HepG2 (cell line): ENCODE measurements around the gene RASA1. TPM values are rescaled to one million over a fixed set of nuclear protein-coding genes. Genes with fewer than 3 reads are reported as not detected.

Experiments used
- ATAC-seq: fragments of 200-7000 bp; cut with Tn5 transposase; 3 replicates; pipeline ENCODE4 v1.9.1; 2020; ENCODE audit warnings: mild to moderate bottlenecking, moderate library complexity
- BruUV-seq: library from RNA; stranded (reverse); fragments of 400-500 nt; replicated peaks from 2 replicates; lab custom pipeline; 2021; lab: Mats Ljungman, UMichigan
- CTCF ChIA-PET: fragments of 300-600 bp; formaldehyde crosslinking; extraction: SDS; loops from one replicate; lab custom pipeline; 2021; ENCODE audit warnings: low total read pairs, inconsistent platforms, low intra/inter-chr PET ratio; lab: Yijun Ruan, JAX
- POLR2A ChIA-PET: fragments of 350-600 bp; sonication (Branson Sonifier 250); formaldehyde crosslinking; loops from one replicate; lab custom pipeline; 2020; ENCODE audit warnings: antibody characterized with exemption, inconsistent platforms; lab: Yijun Ruan, JAX
- DNase-seq: peaks from one replicate; pipeline ENCODE4 v3.0.0-alpha.2; 2015; ENCODE audit warnings: low spot score
- FAIRE-seq: peaks from 3 replicates; lab custom pipeline; 2011; peaks lifted over from hg19 to GRCh38; lab: Jason Lieb, UNC
- H2AFZ ChIP-seq: one replicate; pipeline ENCODE4 v1.6.1; 2011; ENCODE audit warnings: low read length, inconsistent platforms
- H3K27ac ChIP-seq: fragments of 300-600 bp; 3 replicates; pipeline ENCODE4 v1.8.0; 2011; ENCODE audit warnings: mixed run types, mild to moderate bottlenecking, mixed read lengths, low read length, inconsistent platforms; ENCODE audit not compliant: insufficient read depth; ENCODE audit errors: extremely low read length
- H3K27me3 ChIP-seq, 2 experiments: fragments of 200-600 bp in 1 of 2; 2 replicates in 1 of 2; 3 replicates in 1 of 2; pipeline versions ENCODE4 v1.6.0 to v1.8.0; 2011; ENCODE audit warnings: low read length in 2 of 2, mild to moderate bottlenecking in 2 of 2, moderate library complexity in 2 of 2, inconsistent platforms in 1 of 2; ENCODE audit not compliant: insufficient read depth in 2 of 2, control insufficient read depth in 1 of 2
- H3K36me3 ChIP-seq, 2 experiments: fragments of 200-600 bp in 1 of 2; replicated peaks in 1 of 2; 2 replicates in 1 of 2; 3 replicates in 1 of 2; pipeline versions ENCODE4 v1.5.1 to v1.8.0; 2011; ENCODE audit warnings: low read length in 2 of 2, inconsistent platforms in 1 of 2; ENCODE audit not compliant: insufficient read depth in 2 of 2, control insufficient read depth in 1 of 2
- H3K4me1 ChIP-seq: 2 replicates; pipeline ENCODE4 v1.5.1; 2012; ENCODE audit warnings: low read length, inconsistent platforms; ENCODE audit not compliant: insufficient read depth
- H3K4me2 ChIP-seq: 2 replicates; pipeline ENCODE4 v1.6.0; 2011; ENCODE audit warnings: low read depth, low read length, inconsistent platforms
- H3K4me3 ChIP-seq, 3 experiments: fragments of 200-600 bp in 1 of 3; sonication (generic), shearing (Covaris generic) in 1 of 3; replicated peaks in 1 of 3; 2 replicates each; pipeline ENCODE4 v1.5.1; 2011 to 2016; ENCODE audit warnings: low read length in 3 of 3, inconsistent platforms in 2 of 3, low read depth in 2 of 3, mild to moderate bottlenecking in 2 of 3, control low read depth in 1 of 3, mixed read lengths in 1 of 3; ENCODE audit not compliant: insufficient read depth in 1 of 3
- H3K79me2 ChIP-seq: one replicate; pipeline ENCODE4 v1.6.1; 2011; ENCODE audit warnings: low read length, inconsistent platforms; ENCODE audit not compliant: insufficient read depth
- H3K9ac ChIP-seq: 2 replicates; pipeline ENCODE4 v1.6.0; 2011; ENCODE audit warnings: mild to moderate bottlenecking, low read depth, low read length, inconsistent platforms; ENCODE audit not compliant: insufficient read depth
- H3K9me3 ChIP-seq: 2 replicates; pipeline ENCODE4 v1.5.1; 2012; ENCODE audit warnings: mild to moderate bottlenecking, low read length
- H4K20me1 ChIP-seq: 2 replicates; pipeline ENCODE4 v1.6.0; 2011; ENCODE audit warnings: inconsistent platforms, mild to moderate bottlenecking, low read length, moderate library complexity; ENCODE audit not compliant: insufficient read depth
- ATF7-NPFF ChIP-seq: sonication (generic); formaldehyde crosslinking; IDR thresholded peaks from 2 replicates; pipeline ENCODE4 v1.8.1; 2023; ENCODE audit warnings: mild to moderate bottlenecking, low read depth, missing genetic modification reagents, moderate library complexity
- ATM ChIP-seq: fragments of 450-650 bp; IDR thresholded peaks from 2 replicates; pipeline ENCODE4 v1.7.1; 2017; ENCODE audit warnings: mild to moderate bottlenecking, borderline replicate concordance
- BHLHE40 ChIP-seq: IDR thresholded peaks from 2 replicates; pipeline ENCODE4 v1.6.1; 2011; ENCODE audit warnings: low read length, improper control_type of control experiment
- HHEX ChIP-seq: IDR thresholded peaks from 2 replicates; pipeline ENCODE4 v1.6.1; 2016; ENCODE audit warnings: control low read depth
- HOXA9 ChIP-seq: sonication (generic); formaldehyde crosslinking; IDR thresholded peaks from 2 replicates; pipeline ENCODE4 v1.8.1; 2022; ENCODE audit warnings: missing genetic modification reagents, mild to moderate bottlenecking, moderate library complexity, borderline replicate concordance
- KDM4B ChIP-seq: sonication (generic); formaldehyde crosslinking; IDR thresholded peaks from 2 replicates; pipeline ENCODE4 v1.4.0; 2020; ENCODE audit warnings: missing genetic modification reagents
- PPARG ChIP-seq: conservative IDR thresholded peaks from 2 replicates; pipeline ENCODE4 v1.6.1; 2016; ENCODE audit warnings: missing biosample characterization, missing genetic modification reagents
- SSRP1 ChIP-seq: IDR thresholded peaks from 2 replicates; pipeline ENCODE4 v1.6.1; 2016; ENCODE audit warnings: control low read depth
- THAP7 ChIP-seq: sonication (generic); formaldehyde crosslinking; IDR thresholded peaks from 2 replicates; pipeline ENCODE4 v1.8.1; 2023; ENCODE audit warnings: mild to moderate bottlenecking, missing genetic modification reagents
- ZBTB26 ChIP-seq: IDR thresholded peaks from 2 replicates; pipeline ENCODE4 v1.6.1; 2016; ENCODE audit warnings: missing compliant biosample characterization, missing genetic modification reagents, borderline replicate concordance
- ZBTB42 ChIP-seq: sonication (generic); formaldehyde crosslinking; IDR thresholded peaks from 2 replicates; pipeline ENCODE4 v1.5.0; 2020; ENCODE audit warnings: mild to moderate bottlenecking, missing genetic modification reagents
- ZFX ChIP-seq: sonication (generic); formaldehyde crosslinking; IDR thresholded peaks from 2 replicates; pipeline ENCODE4 v1.4.0; 2020; ENCODE audit warnings: mild to moderate bottlenecking, low read depth, missing genetic modification reagents, moderate library complexity
- ZNF160 ChIP-seq: sonication (generic); formaldehyde crosslinking; IDR thresholded peaks from 2 replicates; pipeline ENCODE4 v1.8.0; 2022; ENCODE audit warnings: mild to moderate bottlenecking, inconsistent platforms, missing genetic modification reagents
- ZNF605 ChIP-seq: sonication (generic); formaldehyde crosslinking; IDR thresholded peaks from 2 replicates; pipeline ENCODE4 v1.8.0; 2022; ENCODE audit warnings: mild to moderate bottlenecking, missing genetic modification reagents
- in situ Hi-C: cut with HindIII; loops from 2 replicates; pipeline ENCODE4 v1.10.0; 2017; ENCODE audit warnings: low pct_unique_long_range_greater_than_20kb; ENCODE audit not compliant: extremely low pct_ligation_motif_present
- intact Hi-C: fragments of 100-400 bp; cut with micrococcal nuclease; formaldehyde crosslinking; loops from one replicate; pipeline ENCODE4 v1.10.0; 2022; ENCODE audit not compliant: unreplicated experiment
- polyA plus RNA-seq, 8 experiments: library from polyadenylated mRNA; depleted of rRNA in 3 of 8; stranded (reverse) in 7 of 8; unstranded in 1 of 8; fragments of >200 nt; fragmentation: Illumina TruSeq in 4 of 8; extraction: Trizol in 4 of 8; gene quantifications; 2 replicates each; pipeline versions ENCODE4 v1.2.1 to v1.2.3, GENCODE V29; 2011 to 2016; ENCODE audit warnings: low read depth in 4 of 8, missing spikeins in 1 of 8, mixed read lengths in 1 of 8; ENCODE audit not compliant: insufficient read depth in 1 of 8
- total RNA-seq, 5 experiments: library from RNA; depleted of rRNA; stranded (reverse); fragments of >200 nt; fragmentation: Illumina TruSeq; extraction: Trizol; gene quantifications; 2 replicates each; pipeline ENCODE4 v1.2.3, GENCODE V29; 2016; ENCODE audit warnings: low read depth in 1 of 5
- TF ChIP-seq, protein P1 (sequence below): IDR thresholded peaks from 2 replicates; pipeline ENCODE4 v1.6.1; 2012; ENCODE audit warnings: low read depth, low read length, improper control_type of control experiment
- TF ChIP-seq, protein P2 (sequence below), 2 experiments: IDR thresholded peaks; 2 replicates each; pipeline ENCODE4 v1.6.1; 2011 to 2012; ENCODE audit warnings: low read length in 2 of 2, borderline replicate concordance in 1 of 2, low read depth in 1 of 2, mild to moderate bottlenecking in 1 of 2, moderate library complexity in 1 of 2
- TF ChIP-seq, protein P3 (sequence below): sonication (generic); formaldehyde crosslinking; IDR thresholded peaks from 2 replicates; pipeline ENCODE4 v1.4.0; 2020; ENCODE audit warnings: missing genetic modification reagents

RASA1 gene
- total and polyA plus RNA-seq, 2 of the 13 experiments (the other 11 are each of a cell fraction or from before 2014, with no cell fraction given), result 19.5 to 20.5 TPM

DNA sequence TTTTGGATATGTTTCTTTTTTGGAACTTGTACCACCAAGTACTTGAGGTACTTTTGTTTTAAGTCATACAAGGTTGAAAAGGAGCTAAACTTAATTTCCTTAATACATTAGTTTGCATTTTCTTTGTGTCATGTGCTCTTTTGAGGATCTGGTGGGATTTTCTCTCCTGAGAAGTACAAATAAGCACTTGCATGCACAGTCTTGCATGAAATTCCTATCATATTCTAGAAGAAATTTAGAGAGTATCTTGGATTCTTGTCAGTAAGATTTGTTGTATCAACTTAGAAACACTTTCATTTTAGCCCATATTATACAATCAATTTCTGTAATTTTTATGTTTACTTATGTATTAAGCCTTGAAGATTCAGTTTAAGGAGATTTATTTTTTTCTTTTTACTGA, 80.2 kb downstream of the RASA1 start:
- ChIA-PET POLR2A (no interaction called here), CTCF (no interaction called here)
- in situ Hi-C loops (no loop called here), intact Hi-C loops (no loop called here)
- H4K20me1 ChIP-seq, result no peaks in the 10 kb centered on the region; the same call in 1 of the 2 replicates
- TF ChIP-seq, protein P1, sequence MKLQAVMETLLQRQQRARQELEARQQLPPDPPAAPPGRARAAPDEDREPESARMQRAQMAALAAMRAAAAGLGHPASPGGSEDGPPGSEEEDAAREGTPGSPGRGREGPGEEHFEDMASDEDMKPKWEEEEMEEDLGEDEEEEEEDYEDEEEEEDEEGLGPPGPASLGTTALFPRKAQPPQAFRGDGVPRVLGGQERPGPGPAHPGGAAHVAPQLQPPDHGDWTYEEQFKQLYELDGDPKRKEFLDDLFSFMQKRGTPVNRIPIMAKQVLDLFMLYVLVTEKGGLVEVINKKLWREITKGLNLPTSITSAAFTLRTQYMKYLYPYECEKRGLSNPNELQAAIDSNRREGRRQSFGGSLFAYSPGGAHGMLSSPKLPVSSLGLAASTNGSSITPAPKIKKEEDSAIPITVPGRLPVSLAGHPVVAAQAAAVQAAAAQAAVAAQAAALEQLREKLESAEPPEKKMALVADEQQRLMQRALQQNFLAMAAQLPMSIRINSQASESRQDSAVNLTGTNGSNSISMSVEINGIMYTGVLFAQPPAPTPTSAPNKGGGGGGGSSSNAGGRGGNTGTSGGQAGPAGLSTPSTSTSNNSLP, result no peak
- no peak for TF ChIP-seq ZNF605 (CRISPR knock-in tag)
- no peak for TF ChIP-seq ATF7-NPFF
- TF ChIP-seq, protein P2, sequence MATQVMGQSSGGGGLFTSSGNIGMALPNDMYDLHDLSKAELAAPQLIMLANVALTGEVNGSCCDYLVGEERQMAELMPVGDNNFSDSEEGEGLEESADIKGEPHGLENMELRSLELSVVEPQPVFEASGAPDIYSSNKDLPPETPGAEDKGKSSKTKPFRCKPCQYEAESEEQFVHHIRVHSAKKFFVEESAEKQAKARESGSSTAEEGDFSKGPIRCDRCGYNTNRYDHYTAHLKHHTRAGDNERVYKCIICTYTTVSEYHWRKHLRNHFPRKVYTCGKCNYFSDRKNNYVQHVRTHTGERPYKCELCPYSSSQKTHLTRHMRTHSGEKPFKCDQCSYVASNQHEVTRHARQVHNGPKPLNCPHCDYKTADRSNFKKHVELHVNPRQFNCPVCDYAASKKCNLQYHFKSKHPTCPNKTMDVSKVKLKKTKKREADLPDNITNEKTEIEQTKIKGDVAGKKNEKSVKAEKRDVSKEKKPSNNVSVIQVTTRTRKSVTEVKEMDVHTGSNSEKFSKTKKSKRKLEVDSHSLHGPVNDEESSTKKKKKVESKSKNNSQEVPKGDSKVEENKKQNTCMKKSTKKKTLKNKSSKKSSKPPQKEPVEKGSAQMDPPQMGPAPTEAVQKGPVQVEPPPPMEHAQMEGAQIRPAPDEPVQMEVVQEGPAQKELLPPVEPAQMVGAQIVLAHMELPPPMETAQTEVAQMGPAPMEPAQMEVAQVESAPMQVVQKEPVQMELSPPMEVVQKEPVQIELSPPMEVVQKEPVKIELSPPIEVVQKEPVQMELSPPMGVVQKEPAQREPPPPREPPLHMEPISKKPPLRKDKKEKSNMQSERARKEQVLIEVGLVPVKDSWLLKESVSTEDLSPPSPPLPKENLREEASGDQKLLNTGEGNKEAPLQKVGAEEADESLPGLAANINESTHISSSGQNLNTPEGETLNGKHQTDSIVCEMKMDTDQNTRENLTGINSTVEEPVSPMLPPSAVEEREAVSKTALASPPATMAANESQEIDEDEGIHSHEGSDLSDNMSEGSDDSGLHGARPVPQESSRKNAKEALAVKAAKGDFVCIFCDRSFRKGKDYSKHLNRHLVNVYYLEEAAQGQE (IDR thresholded peaks at IDR 0.05; ENCODE audit: borderline replicate concordance in 1 of 2, low read depth in 1 of 2, low read length in 2 of 2), result no peak
- TF ChIP-seq, protein P3, sequence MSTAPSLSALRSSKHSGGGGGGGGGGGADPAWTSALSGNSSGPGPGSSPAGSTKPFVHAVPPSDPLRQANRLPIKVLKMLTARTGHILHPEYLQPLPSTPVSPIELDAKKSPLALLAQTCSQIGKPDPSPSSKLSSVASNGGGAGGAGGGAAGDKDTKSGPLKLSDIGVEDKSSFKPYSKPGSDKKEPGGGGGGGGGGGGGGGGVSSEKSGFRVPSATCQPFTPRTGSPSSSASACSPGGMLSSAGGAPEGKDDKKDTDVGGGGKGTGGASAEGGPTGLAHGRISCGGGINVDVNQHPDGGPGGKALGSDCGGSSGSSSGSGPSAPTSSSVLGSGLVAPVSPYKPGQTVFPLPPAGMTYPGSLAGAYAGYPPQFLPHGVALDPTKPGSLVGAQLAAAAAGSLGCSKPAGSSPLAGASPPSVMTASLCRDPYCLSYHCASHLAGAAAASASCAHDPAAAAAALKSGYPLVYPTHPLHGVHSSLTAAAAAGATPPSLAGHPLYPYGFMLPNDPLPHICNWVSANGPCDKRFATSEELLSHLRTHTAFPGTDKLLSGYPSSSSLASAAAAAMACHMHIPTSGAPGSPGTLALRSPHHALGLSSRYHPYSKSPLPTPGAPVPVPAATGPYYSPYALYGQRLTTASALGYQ (CRISPR knock-in tag), result no peak
- TF ChIP-seq ATM, result no peak
- no peak for TF ChIP-seq HHEX
- TF ChIP-seq KDM4B (CRISPR knock-in tag), result no peak
- no peak for TF ChIP-seq ZFX
- TF ChIP-seq THAP7, result no peak
- no peak for TF ChIP-seq ZBTB26
- TF ChIP-seq PPARG, result no peak
- no peak for TF ChIP-seq ZBTB42
- TF ChIP-seq HOXA9, result no peak
- TF ChIP-seq ZNF160, result no peak
- TF ChIP-seq BHLHE40, result no peak
- TF ChIP-seq SSRP1 (CRISPR knock-in tag), result no peak
- no TSS peak for BruUV-seq
- H3K9me3 ChIP-seq, result no peaks in the 10 kb centered on the region
- DNase-seq (no peak), ATAC-seq (no peak), FAIRE-seq (no peak)
- no peaks in the 10 kb centered on the region for H3K4me1 ChIP-seq
- H3K27me3 ChIP-seq, result no peaks in the 10 kb centered on the region
- H3K36me3 ChIP-seq, result peaks cover 0 to 3% of the 10 kb centered on the region in 2 experiments; a peak in 2 of 5 replicates
- H3K27ac ChIP-seq, result no peak overlapping the region
- H2AFZ ChIP-seq, result no peak overlapping the region
- no peak overlapping the region for H3K4me2 ChIP-seq
- no peak overlapping the region for H3K4me3 ChIP-seq
- H3K9ac ChIP-seq, result no peak overlapping the region
- no peaks in the 10 kb centered on the region for H3K79me2 ChIP-seq
